Muscle of leg (tissue), 11 donors: Measurements from ENCODE around the gene DHTKD1. TPM values are rescaled to one million over a fixed set of nuclear protein-coding genes. Genes with fewer than 3 reads are reported as not detected.

ENCODE experiments used
- DNase-seq: peaks from one replicate; pipeline ENCODE4 v3.0.0; 2013
- H3K27ac ChIP-seq: one replicate; pipeline ENCODE4 v1.5.1; 2013; ENCODE audit warnings: mild to moderate bottlenecking, low read length, control low read depth
- H3K27me3 ChIP-seq: one replicate; pipeline ENCODE4 v1.6.1; 2013; ENCODE audit warnings: low read length; ENCODE audit not compliant: control insufficient read depth, insufficient read depth
- H3K36me3 ChIP-seq: one replicate; pipeline ENCODE4 v1.6.1; 2013; ENCODE audit warnings: low read length; ENCODE audit not compliant: control insufficient read depth, insufficient read depth
- H3K4me1 ChIP-seq: one replicate; pipeline ENCODE4 v1.6.1; 2013; ENCODE audit warnings: low read length; ENCODE audit not compliant: control insufficient read depth, insufficient read depth
- H3K4me3 ChIP-seq: one replicate; pipeline ENCODE4 v1.5.1; 2013; ENCODE audit warnings: low read length, control low read depth
- H3K9me3 ChIP-seq: replicated peaks from 2 replicates; pipeline ENCODE4 v1.6.1; 2013; ENCODE audit warnings: low read depth, low read length; ENCODE audit not compliant: control insufficient read depth
- WGBS: methylation state at CpG from one replicate; pipeline ENCODE4 v1.1.5; 2013; ENCODE audit warnings: missing lambda C conversion rate; ENCODE audit not compliant: insufficient coverage; 5-methylcytosine and 5-hydroxymethylcytosine counted together
- polyA plus RNA-seq, 8 donors: library from polyadenylated mRNA; unstranded; fragments of 120-200 nt; gene quantifications; one replicate each; pipeline versions ENCODE4 v1.2.1 to v1.2.3, GENCODE V29; 2013; ENCODE audit warnings: inconsistent platforms in 1 of 8, low replicate concordance in 1 of 8; ENCODE audit not compliant: insufficient read length in 8 of 8, insufficient read depth in 1 of 8
- total RNA-seq: library from RNA; stranded (reverse); fragments of 120-200 nt; gene quantifications from one replicate; pipeline ENCODE4 v1.2.4, GENCODE V29; 2013

Gene DHTKD1
- total and polyA plus RNA-seq, 9 donors, result 9.0 to 14.9 (median 10.3) TPM

GRCh38 chr10:12036073-12036655, 32.6 kb upstream of the DHTKD1 start:
- Histone ChIP-seq H3K4me1 (no peaks in the 10 kb centered on the region), H3K27me3 (no peaks in the 10 kb centered on the region), H3K36me3 (peaks cover 14% of the 10 kb centered on the region), H3K27ac (no peak overlapping the region), H3K4me3 (no peak overlapping the region), H3K9me3 (no peaks in the 10 kb centered on the region)
- DNase-seq, result no peak
- WGBS, result no CpG with 5 or more reads among the region's 3 CpGs

- Histone ChIP-seq H3K27ac (peak overlapping the region; percentile 99), H3K27me3 (peaks cover 4% of the 10 kb centered on the region), H3K4me1 (peaks cover 7% of the 10 kb centered on the region), H3K36me3 (no peaks in the 10 kb centered on the region), H3K9me3 (no peaks in the 10 kb centered on the region), H3K4me3 (peak overlapping the region; percentile 100)
- DNase-seq, result peak; percentile 42
- 0% methylated on average over 19 of the region's 26 CpGs for WGBS
These were observed 26.9 kb upstream of the DHTKD1 start for GRCh38 chr10:12041766-12042408.

GRCh38 chr10:12042409-12042796, 26.4 kb upstream of the DHTKD1 start:
- DNase-seq, result peak; percentile 73
- H3K4me3 ChIP-seq, result peak overlapping the region; percentile 100

GRCh38 chr10:12042797-12043651, 25.7 kb upstream of the DHTKD1 start, which contains the start of gene UPF2:
UPF2 (minus strand) TSS chr10:12042809; CDS start chr10:12035423, 7,386 bp downstream.
- WGBS, result 5% methylated on average over 43 of the region's 56 CpGs
- Histone ChIP-seq H3K36me3 (no peaks in the 10 kb centered on the region), H3K4me1 (peaks cover 7% of the 10 kb centered on the region), H3K4me3 (peak within 1 kb of the TSS; percentile 100), H3K27ac (peak within 1 kb of the TSS; percentile 99), H3K27me3 (peaks cover 4% of the 10 kb centered on the region), H3K9me3 (no peaks in the 10 kb centered on the region)
- DNase-seq, result peak; percentile 99

More at GRCh38 chr10:12042409-12042796, 26.4 kb upstream of the DHTKD1 start:
- no peaks in the 10 kb centered on the region for H3K9me3 ChIP-seq
- no peaks in the 10 kb centered on the region for H3K36me3 ChIP-seq
- H3K27ac ChIP-seq, result peak overlapping the region; percentile 99
- WGBS, result 0% methylated on average over 10 of the region's 31 CpGs
- peaks cover 7% of the 10 kb centered on the region for H3K4me1 ChIP-seq
- peaks cover 4% of the 10 kb centered on the region for H3K27me3 ChIP-seq

GRCh38 chr10:12045596-12045995, 23.2 kb upstream of the DHTKD1 start:
- Histone ChIP-seq H3K36me3 (no peaks in the 10 kb centered on the region), H3K27ac (no peak overlapping the region), H3K9me3 (no peaks in the 10 kb centered on the region), H3K4me1 (peaks cover 7% of the 10 kb centered on the region), H3K4me3 (no peak overlapping the region), H3K27me3 (peaks cover 4% of the 10 kb centered on the region)
- DNase-seq, result no peak
- 80% methylated on average over 1 of the region's 5 CpGs for WGBS

- WGBS, result 64% methylated on average over 2 of the region's 8 CpGs
- DNase-seq, result no peak
- H3K4me1 ChIP-seq, result peaks cover 3% of the 10 kb centered on the region
- no peaks in the 10 kb centered on the region for H3K36me3 ChIP-seq
- no peaks in the 10 kb centered on the region for H3K9me3 ChIP-seq
- H3K27me3 ChIP-seq, result peaks cover 4% of the 10 kb centered on the region
- H3K4me3 ChIP-seq, result no peak overlapping the region
- H3K27ac ChIP-seq, result no peak overlapping the region
These were observed 20.2 kb upstream of the DHTKD1 start for GRCh38 chr10:12048547-12048946.

- H3K27ac ChIP-seq, result no peak overlapping the region
- no peak for DNase-seq
- H3K27me3 ChIP-seq, result peaks cover 4% of the 10 kb centered on the region
- H3K9me3 ChIP-seq, result no peaks in the 10 kb centered on the region
- H3K36me3 ChIP-seq, result no peaks in the 10 kb centered on the region
- H3K4me3 ChIP-seq, result no peak overlapping the region
- no peaks in the 10 kb centered on the region for H3K4me1 ChIP-seq
These were observed 18.2 kb upstream of the DHTKD1 start for GRCh38 chr10:12050528-12050927.

- Histone ChIP-seq H3K27me3 (peaks cover 3% of the 10 kb centered on the region), H3K27ac (no peak overlapping the region), H3K4me1 (no peaks in the 10 kb centered on the region), H3K9me3 (no peaks in the 10 kb centered on the region), H3K36me3 (no peaks in the 10 kb centered on the region), H3K4me3 (no peak overlapping the region)
- WGBS, result 56% methylated on average over 4 of the region's 4 CpGs
- peak; percentile 21 for DNase-seq
These were observed 17.5 kb upstream of the DHTKD1 start for GRCh38 chr10:12051241-12051640.

GRCh38 chr10:12055732-12056131, 13.0 kb upstream of the DHTKD1 start:
- 78% methylated on average over 1 of the region's 5 CpGs for WGBS
- Histone ChIP-seq H3K9me3 (no peaks in the 10 kb centered on the region), H3K4me3 (no peak overlapping the region), H3K27ac (no peak overlapping the region), H3K36me3 (no peaks in the 10 kb centered on the region), H3K4me1 (no peaks in the 10 kb centered on the region), H3K27me3 (no peaks in the 10 kb centered on the region)
- DNase-seq, result no peak

GRCh38 chr10:12056748-12057147, 12.0 kb upstream of the DHTKD1 start:
- H3K4me1 ChIP-seq, result no peaks in the 10 kb centered on the region
- H3K9me3 ChIP-seq, result no peaks in the 10 kb centered on the region
- H3K27ac ChIP-seq, result no peak overlapping the region
- WGBS, result 39% methylated on average over 2 of the region's 4 CpGs
- no peaks in the 10 kb centered on the region for H3K27me3 ChIP-seq
- H3K36me3 ChIP-seq, result no peaks in the 10 kb centered on the region
- DNase-seq, result no peak
- no peak overlapping the region for H3K4me3 ChIP-seq
